ENCODE data around the gene ARFGAP3.
A peak's percentile ranks its signal among the peaks of the same experiment; 100 is the strongest.

ARFGAP3 gene

GRCh38 chr22:42863349-42863961, 6.4 kb upstream of the ARFGAP3 start:
- DNase-seq (ENCODE audit: low read depth), result no peak

- DNase-seq (ENCODE audit: low read depth), result no peak
These were observed 5.1 kb upstream of the ARFGAP3 start for GRCh38 chr22:42862045-42862734.

- no peak for DNase-seq (ENCODE audit: low read depth)
These were observed 3.9 kb upstream of the ARFGAP3 start for GRCh38 chr22:42860968-42861367.

- DNase-seq (ENCODE audit: low read depth), result no peak
These were observed 890 bp upstream of the ARFGAP3 start for GRCh38 chr22:42857845-42858481.

- DNase-seq (ENCODE audit: low read depth), result peak; percentile 19
These were observed 751 bp downstream of the ARFGAP3 start for GRCh38 chr22:42856179-42856864.

GRCh38 chr22:42855721-42856120, 1.4 kb downstream of the ARFGAP3 start:
- no peak for DNase-seq (ENCODE audit: low read depth)

GRCh38 chr22:42855211-42855610, 1.9 kb downstream of the ARFGAP3 start:
- no peak for DNase-seq (ENCODE audit: low read depth)

GRCh38 chr22:42848941-42849550, 8.0 kb downstream of the ARFGAP3 start:
- DNase-seq (ENCODE audit: low read depth), result no peak

- no peak for DNase-seq (ENCODE audit: low read depth)
These were observed 10.0 kb downstream of the ARFGAP3 start for GRCh38 chr22:42847110-42847509.

GRCh38 chr22:42844756-42845155, 12.3 kb downstream of the ARFGAP3 start:
- DNase-seq (ENCODE audit: low read depth), result no peak

GRCh38 chr22:42842658-42843370, 14.3 kb downstream of the ARFGAP3 start:
- DNase-seq (ENCODE audit: low read depth), result no peak

GRCh38 chr22:42841444-42841843, 15.6 kb downstream of the ARFGAP3 start:
- DNase-seq (ENCODE audit: low read depth), result no peak

GRCh38 chr22:42837556-42837955, 19.5 kb downstream of the ARFGAP3 start:
- DNase-seq (ENCODE audit: low read depth), result no peak

GRCh38 chr22:42836026-42836425, 21.0 kb downstream of the ARFGAP3 start:
- no peak for DNase-seq (ENCODE audit: low read depth)

GRCh38 chr22:42834177-42834949, 22.7 kb downstream of the ARFGAP3 start:
- no peak for DNase-seq (ENCODE audit: low read depth)

GRCh38 chr22:42833104-42833503, 24.0 kb downstream of the ARFGAP3 start:
- no peak for DNase-seq (ENCODE audit: low read depth)

- no peak for DNase-seq (ENCODE audit: low read depth)
These were observed 25.4 kb downstream of the ARFGAP3 start for GRCh38 chr22:42831712-42832111.

GRCh38 chr22:42830161-42830560, 26.9 kb downstream of the ARFGAP3 start:
- DNase-seq (ENCODE audit: low read depth), result no peak

- DNase-seq (ENCODE audit: low read depth), result no peak
These were observed 27.8 kb downstream of the ARFGAP3 start for GRCh38 chr22:42829302-42829701.

GRCh38 chr22:42825796-42826195, 31.3 kb downstream of the ARFGAP3 start:
- DNase-seq (ENCODE audit: low read depth), result no peak

- DNase-seq (ENCODE audit: low read depth), result no peak
These were observed 35.7 kb downstream of the ARFGAP3 start for GRCh38 chr22:42821386-42821785.

Measured in stimulated activated CD8-positive, alpha-beta memory T cell treated with anti-CD3 and anti-CD28 coated beads, Interleukin-15, amount 100 ng/mL, for 1 hour (primary cell).